LoVo (cell line): ENCODE results near the gene USH1C.

ENCODE experiments used
- DNase-seq: peaks from one replicate; pipeline ENCODE4 v3.0.0-alpha.2; 2016; ENCODE audit warnings: low spot score

Gene USH1C

DNA sequence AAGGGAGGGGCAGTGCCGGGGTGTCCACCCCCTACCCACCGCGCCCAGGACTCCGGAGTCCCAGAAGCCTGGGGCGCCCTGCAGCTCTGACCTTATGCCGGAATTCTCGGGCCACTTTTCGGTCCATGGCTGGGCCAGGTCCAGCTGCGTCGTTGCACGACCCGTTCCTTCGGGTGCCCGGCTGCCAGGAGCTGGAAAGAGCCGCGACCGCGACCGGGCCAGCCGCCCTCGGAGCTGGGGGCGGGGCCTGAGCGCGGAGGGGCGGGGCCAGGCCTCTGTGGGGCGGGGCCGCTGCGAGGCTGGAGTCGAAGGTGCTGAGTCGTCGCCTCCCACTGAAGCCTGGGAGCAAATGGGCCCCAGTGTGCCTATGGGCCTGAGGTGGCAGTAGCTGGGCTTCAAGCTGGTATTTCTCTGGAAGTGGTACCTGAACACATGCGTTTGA is at the start of gene USH1C:
Gene USH1C (minus strand): TSS at position 236 of the 442 bp plus-strand sequence. CDS start 109 bp downstream, at position 127.
- peak; percentile 78 for DNase-seq

DNA sequence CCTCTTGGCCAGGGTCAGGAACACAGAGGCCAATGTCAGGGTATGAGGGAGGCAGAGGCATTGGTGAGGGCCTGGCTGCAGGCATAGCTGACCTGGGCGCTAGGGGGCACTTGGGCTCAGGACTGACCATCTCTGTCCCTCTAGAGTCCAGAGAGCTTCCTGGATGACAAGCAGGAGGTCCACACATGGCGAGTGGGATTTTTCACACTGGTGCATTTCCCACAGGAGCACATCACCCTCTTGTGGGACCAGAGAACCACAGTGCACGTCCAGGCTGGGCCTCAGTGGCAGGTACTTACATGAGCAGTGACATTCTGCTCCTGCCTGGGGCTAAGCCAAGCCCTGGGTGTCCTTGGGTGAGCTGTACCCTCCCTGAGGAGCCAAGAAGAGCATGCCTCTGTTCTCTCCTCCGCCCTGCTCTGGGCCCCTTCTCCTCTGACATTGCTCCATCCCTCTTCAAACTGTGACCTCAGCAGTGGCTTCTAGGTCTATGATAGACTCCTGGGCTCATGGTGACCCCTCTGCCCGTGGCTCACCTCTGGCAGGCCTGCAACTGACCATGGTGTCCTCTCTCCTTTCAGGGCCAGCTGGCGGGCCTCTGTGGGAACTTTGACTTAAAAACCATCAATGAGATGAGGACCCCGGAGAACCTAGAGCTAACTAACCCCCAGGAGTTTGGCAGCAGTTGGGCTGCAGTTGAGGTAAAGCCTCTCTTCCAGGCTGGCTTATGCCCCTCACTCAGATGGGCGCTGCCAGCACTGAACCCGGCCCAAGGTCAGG is 49.4 kb upstream of the USH1C start:
- no peak for DNase-seq

DNA sequence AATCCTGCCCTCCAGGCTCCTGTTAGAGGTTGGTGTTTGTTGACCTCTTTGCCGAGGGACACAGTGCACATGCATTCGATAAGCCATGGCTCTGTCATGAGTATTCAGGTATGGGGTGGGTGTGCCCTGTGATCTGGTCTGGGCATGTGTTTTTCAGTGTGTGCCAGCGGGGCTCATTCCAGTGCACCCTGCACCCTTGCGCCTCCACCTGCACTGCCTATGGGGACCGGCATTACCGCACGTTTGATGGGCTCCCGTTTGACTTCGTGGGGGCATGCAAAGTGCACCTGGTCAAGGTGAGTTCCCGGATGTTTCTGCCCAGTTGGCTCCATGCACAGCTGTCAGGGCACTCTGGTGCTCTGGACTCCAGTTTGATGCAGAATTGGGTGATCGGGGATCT is 47.1 kb upstream of the USH1C start:
- no peak for DNase-seq

DNA sequence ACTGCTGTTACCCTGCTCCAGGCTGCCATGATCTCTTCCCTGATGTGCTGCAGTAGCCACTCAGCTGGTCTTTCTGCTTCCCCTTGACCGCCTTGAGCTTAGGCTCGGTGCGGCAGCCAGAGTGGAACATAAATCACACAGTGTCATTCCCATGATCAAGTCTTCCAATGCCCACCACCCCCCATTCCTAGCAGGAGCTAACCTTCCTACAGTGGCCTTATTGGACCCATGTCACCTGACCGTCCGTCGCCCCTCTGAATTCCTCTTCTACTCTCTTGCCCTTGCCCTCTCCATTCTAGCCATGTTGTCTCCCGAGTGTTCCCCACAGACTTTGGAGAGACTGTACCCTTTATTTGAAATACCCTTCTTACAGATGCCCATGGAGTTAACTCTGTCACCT is 46.2 kb upstream of the USH1C start:
- no peak for DNase-seq

DNA sequence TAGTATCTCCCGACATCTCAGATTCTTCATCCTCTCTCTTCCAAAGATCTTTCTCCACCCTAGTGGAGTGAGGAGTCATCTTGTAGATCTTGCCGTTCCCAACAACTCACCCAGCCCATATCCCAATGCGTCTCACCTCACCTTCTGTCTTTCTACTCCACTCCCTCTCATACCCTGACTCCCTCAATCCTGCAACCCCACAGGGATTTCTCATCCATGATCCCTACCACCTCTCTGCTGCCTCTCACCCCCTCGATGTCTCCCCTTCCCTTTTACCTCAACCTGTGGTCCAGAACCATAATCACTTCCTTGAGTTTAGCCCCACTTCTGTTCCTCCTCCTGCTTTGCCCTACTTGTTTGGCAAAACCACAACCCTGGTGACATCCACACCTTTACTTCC is 44.5 kb upstream of the USH1C start:
- DNase-seq = no peak

DNA sequence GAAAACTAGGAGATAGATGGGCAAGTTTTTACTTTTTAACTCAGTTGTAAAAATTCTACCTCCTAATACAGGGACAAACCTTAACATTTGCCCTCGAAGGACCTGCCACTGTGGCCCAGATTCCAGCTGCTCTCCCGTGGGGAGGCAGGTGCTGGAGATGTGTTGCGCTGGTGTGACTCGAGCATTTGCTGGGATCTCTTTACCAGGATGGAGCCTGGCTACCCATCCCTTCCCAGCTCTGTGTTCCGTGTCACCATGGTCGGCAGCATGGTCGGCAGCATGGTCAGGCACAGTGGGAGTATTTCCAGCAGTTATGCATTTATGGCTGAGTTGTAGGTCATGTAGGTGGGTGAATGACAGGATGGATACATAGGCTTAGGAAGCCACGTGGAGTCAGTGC is 44.0 kb upstream of the USH1C start:
- DNase-seq = no peak

DNA sequence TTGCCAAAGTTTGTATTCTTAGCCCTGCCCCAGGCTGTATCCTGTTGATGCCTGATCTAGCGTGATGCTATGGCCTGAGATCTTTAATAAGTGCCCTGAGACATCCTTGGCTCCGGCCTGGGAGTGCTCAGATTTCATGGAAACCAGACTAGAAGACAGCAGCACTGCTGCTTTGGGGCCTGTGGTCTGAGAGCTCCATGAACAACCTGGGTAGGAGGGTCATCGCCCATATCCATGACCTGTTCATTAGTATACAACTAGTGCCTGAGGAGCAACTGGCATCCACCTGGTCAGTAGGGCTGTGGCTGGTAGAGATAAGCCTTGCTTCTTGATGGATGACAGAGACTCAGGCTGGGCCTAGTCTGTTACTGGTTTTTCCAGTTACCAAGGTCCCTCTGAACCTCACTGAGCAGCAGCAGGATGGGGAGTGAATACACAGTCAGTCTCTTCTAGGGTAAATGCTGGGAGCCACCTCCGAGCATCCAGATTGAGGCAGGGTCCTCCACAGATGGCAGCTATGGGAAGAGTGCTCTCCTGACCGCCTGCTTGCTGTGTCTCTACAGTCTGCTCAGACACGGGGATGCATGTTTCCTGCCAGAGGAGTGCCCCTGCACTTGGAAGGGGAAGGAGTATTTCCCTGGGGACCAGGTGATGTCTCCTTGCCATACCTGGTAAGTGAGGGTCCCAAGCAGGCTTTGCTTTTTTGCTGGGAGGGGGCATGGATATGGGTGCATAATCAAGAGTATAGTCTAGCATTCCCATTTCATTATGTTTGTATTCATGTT is 41.9 kb upstream of the USH1C start:
- DNase-seq = no peak

DNA sequence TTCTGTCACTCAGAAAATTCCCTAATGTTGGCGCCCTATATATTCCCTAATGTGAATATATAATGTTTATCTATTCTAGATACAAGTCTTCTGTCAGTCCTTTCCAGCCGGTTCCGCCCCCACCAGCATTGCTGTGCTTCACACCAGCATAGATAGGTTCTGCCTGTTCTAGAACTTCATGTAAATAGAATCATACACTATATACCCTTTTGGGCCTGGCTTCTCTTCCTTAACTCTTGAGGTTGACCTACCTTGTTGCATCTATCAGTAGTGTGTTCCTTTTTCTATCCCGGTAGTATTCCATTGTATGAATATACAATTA is 37.5 kb upstream of the USH1C start:
- no peak for DNase-seq

DNA sequence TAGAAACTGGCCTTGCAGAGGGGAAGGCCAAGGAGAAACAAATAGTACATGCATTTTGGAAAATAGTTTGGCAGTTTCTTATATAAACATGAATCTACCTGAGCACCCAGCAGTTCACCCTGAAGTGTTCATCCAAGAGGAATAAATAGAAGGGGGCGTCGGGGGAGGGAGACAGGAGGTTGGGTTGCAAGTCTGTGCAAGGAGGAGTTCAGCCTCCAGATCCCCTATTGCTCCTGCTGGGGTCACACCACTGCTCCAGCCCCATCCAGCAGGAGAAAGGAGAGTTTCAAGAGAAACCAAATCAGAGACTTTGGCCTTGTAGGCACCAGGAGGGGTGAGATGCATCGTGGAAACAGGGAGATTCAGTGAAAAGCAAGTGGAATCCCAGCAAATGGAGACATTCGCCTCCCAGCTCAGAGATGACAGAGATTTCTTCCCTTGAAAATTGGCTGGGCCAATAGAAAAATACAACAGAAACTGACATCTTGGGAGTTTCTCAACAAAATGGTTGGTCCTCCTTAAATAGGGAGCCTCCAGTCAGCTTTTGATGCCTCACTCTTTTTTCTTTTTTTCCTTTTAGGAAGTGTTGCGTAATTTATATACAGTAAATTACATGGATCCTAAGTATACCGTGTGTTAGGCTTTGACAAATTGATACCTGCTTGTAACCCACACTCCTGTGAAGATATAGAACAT is 37.0 kb upstream of the USH1C start:
- DNase-seq = no peak

DNA sequence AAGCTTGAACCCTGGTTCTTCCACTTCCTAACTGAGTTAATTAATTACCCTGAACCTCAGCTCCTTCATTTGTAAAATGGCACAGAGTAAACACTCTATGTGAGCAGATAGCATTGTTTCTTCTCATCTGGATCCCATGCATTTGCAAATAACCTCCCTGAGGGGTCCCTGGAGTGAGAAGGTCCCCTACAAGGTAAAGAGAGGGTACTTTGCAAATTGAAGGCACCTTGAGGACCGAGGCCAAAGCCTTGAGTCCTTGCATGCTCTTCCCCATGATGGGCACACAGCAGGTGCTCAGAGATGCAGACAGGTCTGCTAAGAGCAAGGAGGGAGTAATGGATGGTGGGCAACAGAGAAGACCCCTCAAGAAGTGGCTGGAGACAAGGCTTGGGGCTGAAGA is 36.1 kb upstream of the USH1C start:
- DNase-seq = no peak

DNA sequence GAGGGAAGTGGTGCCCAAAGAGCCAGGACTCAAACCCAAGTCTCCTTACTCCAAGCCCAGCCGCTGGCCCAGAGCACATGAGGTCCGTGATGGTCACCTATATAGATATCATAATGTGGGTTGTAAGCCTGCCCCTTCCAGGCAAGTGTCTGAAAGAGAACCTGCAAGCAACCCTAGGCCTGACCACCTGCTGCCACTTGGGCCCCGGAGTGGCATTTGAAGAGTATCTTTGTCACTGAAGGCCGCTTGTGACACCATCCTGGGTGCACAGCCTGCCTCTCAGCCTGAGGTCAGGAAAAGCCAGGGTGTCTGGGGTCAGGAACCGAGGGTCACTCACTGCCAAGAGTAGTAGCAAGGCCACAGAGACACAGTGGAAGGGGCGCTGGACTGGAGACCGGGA is 35.2 kb upstream of the USH1C start:
- DNase-seq = no peak

DNA sequence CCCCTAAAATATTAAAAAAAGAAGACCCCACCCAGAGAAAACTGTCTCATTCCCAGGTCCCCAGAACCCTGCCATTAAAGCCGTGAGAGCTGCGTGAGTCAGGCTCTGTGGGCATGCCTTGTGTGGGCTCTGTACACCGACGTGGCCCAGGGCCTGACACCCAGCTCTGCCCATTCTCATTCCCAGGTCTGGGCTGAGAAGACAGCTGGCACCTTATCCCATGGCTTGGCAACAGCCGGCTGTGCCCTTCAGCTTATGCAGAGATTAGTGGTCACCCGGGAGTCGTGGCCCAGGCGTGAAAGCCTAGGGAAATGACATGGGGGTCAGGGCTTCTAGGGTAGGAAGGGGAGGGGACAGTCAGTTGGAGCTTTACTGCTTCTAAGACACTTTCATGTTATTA is 34.7 kb upstream of the USH1C start:
- no peak for DNase-seq

DNA sequence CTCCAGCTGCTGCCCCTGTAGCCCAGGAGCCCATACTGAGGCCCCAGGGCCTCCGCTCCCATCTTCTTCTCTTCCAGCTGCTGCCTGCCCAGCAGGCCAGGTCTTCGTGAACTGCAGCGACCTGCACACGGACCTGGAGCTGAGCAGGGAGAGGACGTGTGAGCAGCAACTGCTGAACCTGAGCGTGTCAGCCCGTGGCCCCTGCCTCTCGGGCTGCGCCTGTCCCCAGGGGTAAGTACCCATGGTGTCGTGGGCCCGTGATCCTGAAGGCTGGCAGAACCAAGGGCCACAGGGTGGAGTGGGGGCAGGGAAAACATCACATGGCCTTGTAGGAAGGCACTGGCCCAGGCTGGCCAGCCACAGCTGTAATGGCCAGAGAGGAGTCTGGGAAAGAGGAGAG is 34.1 kb upstream of the USH1C start:
- DNase-seq = no peak

DNA sequence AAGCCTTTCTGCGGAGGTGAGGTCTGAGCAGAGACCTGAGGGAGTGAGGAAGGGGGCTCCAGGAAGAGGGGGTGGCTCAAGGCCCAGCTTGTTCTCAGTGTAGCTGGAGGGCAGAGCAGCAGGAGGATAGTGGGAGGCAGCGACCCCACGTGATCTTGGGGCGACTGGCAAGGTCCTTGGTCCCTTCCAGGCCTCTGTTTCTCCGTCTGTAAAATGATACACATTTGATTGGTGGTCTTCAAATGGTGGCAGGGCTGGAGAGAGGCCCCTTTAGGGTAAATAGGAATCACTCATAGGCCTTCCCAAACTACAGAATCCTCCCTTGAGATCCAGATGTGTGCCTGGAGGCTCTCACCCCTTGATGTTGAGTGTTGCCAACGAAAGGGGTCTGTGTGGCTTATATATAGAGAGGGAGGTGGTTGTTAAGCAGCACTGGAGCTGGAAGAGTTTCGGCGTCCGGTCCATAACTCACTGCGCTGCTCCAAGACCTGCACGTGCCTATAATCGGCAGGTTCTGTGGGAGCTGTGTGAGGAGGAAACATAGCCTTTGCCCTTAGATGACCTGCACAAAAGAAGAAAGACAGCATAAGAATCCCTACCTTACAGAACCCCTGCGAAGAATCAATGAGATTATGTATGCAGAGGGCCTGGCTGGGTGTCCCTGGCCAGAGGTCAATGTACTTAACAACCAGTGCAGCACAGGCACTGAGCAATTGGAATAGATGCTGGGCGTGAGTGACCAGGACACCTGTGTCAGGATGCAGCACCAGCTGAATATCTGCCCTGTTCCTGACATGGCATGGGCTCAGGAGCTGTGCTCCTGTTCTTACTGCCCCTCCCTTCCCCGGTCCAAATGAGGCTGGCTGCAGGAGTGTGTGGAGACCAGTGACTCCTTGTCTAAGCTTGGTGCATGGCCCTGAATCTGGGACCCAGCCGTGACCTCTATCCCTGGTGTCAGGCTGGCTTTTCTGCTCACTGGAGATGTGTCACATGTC is 31.5 kb upstream of the USH1C start:
- no peak for DNase-seq

DNA sequence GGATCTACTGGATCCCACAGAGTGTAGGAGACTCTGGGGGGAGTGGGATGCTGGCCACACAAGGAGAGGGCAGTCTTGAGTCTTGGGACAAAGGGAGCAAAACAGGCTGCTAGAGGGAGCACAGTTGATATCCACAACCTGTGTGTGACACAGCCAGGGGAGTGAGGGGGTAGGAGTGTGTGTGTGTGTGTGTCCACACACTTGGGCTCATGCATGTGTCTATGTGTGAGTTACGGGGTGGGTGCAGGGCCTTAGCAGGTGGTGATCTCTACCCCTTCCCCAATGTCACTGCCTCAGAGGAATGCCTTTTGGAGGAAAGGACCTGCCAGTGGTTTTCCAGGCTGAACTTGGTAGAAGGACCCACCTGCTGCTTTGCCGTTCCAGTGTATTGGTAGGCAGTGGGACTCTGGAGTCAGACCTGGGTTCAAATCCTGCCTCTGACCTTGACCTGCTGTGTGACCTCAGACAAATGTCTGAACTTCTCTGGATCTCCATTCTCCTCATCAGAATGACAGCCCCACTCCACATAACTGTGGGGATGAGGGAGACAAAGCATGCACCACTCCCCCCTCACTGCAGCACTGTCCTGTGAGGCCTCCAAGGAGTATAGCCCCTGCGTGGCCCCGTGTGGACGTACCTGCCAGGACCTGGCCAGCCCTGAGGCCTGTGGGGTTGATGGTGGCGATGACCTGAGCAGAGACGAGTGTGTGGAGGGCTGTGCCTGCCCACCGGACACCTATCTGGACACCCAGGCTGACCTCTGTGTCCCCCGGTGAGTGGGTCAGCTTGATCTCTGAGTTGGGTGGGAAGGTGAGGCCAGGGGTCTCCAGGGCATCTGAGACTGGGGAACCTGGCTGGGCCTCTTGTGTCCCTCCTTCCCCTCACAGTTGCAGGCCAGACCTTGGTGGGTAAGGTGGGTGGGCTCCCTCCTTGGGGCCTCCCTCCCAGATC is 30.2 kb upstream of the USH1C start:
- DNase-seq = no peak

DNA sequence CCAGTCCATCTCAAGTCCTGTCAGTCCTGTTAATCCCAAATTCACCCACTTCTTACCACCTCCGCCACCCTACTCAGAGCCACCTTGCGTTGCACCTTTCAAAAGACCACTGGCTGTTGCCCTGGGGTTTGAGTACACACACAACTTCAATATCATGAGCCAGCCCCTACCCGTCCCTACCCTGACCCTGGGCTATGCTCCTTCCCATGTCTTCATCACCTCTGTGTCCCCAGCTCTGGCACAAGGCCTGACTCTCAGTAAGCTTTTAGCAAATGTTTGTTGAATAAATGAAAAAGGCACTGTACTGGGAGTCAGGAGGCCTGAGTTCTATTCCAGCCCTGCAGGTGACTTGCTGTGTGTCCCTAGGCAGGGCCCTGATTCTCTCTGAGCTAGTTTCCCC is 29.3 kb upstream of the USH1C start:
- DNase-seq = no peak

DNA sequence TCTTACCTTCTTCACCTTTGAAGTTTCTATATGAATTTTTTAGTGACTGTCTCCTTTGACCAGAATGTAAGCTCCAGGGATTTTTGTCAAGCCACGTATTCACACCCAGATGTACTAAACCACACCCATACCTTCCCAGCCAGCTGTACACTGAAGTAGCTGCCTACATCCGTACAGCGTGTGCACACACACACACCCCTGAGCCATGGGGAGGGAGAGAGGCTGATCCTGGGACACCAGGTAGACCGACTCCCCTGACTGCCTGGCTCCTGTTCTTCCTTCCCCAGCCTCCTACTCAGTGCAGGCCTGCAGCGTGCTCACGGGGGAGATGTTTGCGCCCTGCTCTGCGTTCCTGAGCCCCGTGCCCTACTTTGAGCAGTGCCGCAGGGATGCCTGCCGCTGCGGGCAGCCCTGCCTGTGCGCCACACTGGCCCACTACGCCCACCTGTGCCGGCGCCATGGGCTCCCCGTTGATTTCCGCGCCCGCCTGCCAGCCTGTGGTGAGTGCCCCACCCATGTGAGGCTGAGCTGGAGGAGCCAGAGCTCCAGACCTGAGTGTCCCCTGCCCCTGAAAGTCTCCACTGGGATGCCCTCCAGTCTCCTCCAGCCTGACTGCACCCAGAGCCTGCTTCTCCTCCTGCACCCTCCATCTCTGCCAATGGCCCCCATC is 28.7 kb upstream of the USH1C start:
- DNase-seq = no peak

DNA sequence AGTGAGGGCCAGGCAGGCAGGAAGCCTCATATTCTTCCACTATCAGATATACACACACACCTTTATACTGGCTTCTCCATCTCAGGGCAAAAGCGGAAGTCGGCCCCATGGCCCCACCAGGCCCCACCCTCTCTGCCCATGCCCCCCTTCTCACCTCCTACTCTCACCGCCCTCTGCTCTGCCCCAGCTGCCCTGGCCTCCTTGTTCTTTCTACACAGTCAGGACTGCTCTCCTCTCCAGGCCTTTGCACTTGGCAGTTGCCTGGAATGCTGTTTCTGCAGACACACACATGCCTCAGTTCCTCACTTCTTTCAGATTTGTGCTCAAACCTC is 28.1 kb upstream of the USH1C start:
- no peak for DNase-seq

DNA sequence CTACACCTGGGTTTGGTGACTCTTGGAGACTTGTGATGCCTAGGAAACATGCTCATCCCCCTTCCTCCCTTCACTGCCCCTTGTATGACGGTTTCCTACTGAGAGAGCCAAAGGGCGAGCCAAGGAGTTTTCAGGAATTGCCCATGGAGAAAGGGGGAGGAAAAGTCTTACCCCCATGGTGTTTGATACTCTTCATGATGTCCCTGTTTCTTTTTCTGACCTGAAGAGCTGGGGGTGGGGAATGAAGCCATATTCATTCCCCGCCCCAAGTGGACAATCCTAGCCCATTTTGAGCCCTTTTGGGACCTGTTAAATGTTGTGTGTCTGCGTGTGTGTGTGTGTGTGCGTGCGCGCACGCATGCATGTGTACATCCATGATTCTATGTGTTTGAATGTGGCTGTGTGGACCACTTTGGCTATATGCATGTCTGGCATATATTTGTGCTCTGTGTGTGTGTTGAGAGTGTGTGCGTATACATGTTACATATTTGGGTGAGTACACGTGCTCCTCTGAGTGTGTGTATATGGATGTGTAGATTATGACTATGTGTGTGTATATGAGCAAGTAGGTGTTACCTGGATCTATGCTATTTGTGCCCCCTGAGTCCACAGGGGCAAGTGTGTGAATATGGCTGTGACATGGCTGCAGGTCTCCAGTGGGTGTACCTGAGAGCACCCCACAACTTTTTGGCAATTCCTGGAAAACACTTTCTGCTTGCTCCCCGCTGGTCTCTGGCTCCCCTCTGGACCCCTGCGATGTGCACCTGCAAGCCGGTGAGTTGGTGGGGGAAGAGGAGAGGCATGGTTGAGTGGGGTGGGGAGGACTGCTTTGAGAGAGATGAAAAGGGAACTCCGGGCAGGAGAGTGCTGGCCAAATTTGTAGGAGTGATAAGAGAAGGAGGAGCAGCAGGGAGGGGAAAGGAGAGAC is 27.5 kb upstream of the USH1C start:
- no peak for DNase-seq
